SK-N-SH (cell line): ENCODE measurements around the gene PPM1B. TPM values are rescaled to one million over a fixed set of nuclear protein-coding genes. Genes with fewer than 3 reads are reported as not detected.
A peak's percentile ranks its signal among the peaks of the same experiment; 100 is the strongest.

Experiments
- CTCF ChIA-PET: fragments of 300-600, 350-600 bp; formaldehyde crosslinking; extraction: SDS; loops from one replicate; lab custom pipeline; 2021; lab: Yijun Ruan, JAX
- POLR2A ChIA-PET: fragments of 350-600 bp; sonication (Branson Sonifier 250); formaldehyde crosslinking; extraction: SDS; loops from one replicate; lab custom pipeline; 2020; ENCODE audit warnings: antibody characterized with exemption, inconsistent platforms; lab: Yijun Ruan, JAX
- DNase-seq: peaks from one replicate; pipeline ENCODE4 v3.0.0; 2012
- H2AFZ ChIP-seq: fragments of 200-600 bp; sonication (generic); 2 replicates; pipeline ENCODE4 v1.8.1; 2016; ENCODE audit warnings: antibody characterized with exemption, mild to moderate bottlenecking, low read depth
- H3F3A ChIP-seq: fragments of 200-600 bp; sonication (generic); replicated peaks from 2 replicates; pipeline ENCODE3; 2016; ENCODE audit warnings: antibody characterized with exemption, mild to moderate bottlenecking; ENCODE audit not compliant: insufficient read depth
- H3K27ac ChIP-seq, 2 experiments: fragments of 200-500 bp in 1 of 2; fragments of 200-600 bp in 1 of 2; sonication (Bioruptor generic) in 1 of 2; sonication (generic), shearing (Covaris generic) in 1 of 2; 2 replicates each; pipeline versions ENCODE4 v1.5.1 to v1.6.1; 2014 to 2016; ENCODE audit warnings: low read depth in 2 of 2, inconsistent platforms in 1 of 2, low read length in 1 of 2, mild to moderate bottlenecking in 1 of 2, mixed read lengths in 1 of 2
- H3K27me3 ChIP-seq: fragments of 200-600 bp; sonication (generic), shearing (Covaris generic); 2 replicates; pipeline ENCODE4 v1.6.1; 2016; ENCODE audit warnings: mixed run types; ENCODE audit not compliant: insufficient read depth
- H3K36me3 ChIP-seq, 2 experiments: fragments of 200-500 bp in 1 of 2; fragments of 200-600 bp in 1 of 2; sonication (Bioruptor generic) in 1 of 2; sonication (generic) in 1 of 2; replicated peaks in 1 of 2; 2 replicates each; pipeline versions ENCODE3 to v1.5.1; 2014 to 2016; ENCODE audit warnings: low read length in 1 of 2, mild to moderate bottlenecking in 1 of 2; ENCODE audit not compliant: insufficient read depth in 2 of 2, control insufficient read depth in 1 of 2
- H3K4me1 ChIP-seq, 2 experiments: fragments of 200-500 bp in 1 of 2; fragments of 200-600 bp in 1 of 2; sonication (Bioruptor generic) in 1 of 2; sonication (generic), shearing (Covaris generic) in 1 of 2; 2 replicates each; pipeline versions ENCODE4 v1.5.1 to v1.6.1; 2014 to 2016; ENCODE audit warnings: low read depth in 1 of 2, low read length in 1 of 2, mixed run types in 1 of 2; ENCODE audit not compliant: insufficient read depth in 2 of 2, control insufficient read depth in 1 of 2
- H3K4me2 ChIP-seq: fragments of 200-600 bp; sonication (generic), shearing (Covaris generic); 2 replicates; pipeline ENCODE4 v1.6.1; 2017; ENCODE audit warnings: mixed run types
- H3K4me3 ChIP-seq, 2 experiments: fragments of 200-500 bp in 1 of 2; fragments of 200-600 bp in 1 of 2; sonication (Bioruptor generic) in 1 of 2; sonication (generic), shearing (Covaris generic) in 1 of 2; 2 replicates each; pipeline versions ENCODE4 v1.5.1 to v1.8.1; 2014 to 2016; ENCODE audit warnings: low read depth in 2 of 2, inconsistent platforms in 1 of 2, low read length in 1 of 2, mild to moderate bottlenecking in 1 of 2, mixed read lengths in 1 of 2, moderate library complexity in 1 of 2
- H3K79me2 ChIP-seq: fragments of 200-600 bp; sonication (generic); 2 replicates; pipeline ENCODE4 v1.8.1; 2017; ENCODE audit warnings: mild to moderate bottlenecking; ENCODE audit not compliant: insufficient read depth
- H3K9ac ChIP-seq: fragments of 200-600 bp; sonication (generic); 2 replicates; pipeline ENCODE4 v1.6.1; 2017; ENCODE audit warnings: mixed run types
- H3K9me2 ChIP-seq: fragments of 200-600 bp; sonication (generic); 2 replicates; pipeline ENCODE4 v1.6.1; 2017; ENCODE audit warnings: mixed run types
- H3K9me3 ChIP-seq: fragments of 200-600 bp; sonication (generic); 2 replicates; pipeline ENCODE4 v1.6.1; 2017; ENCODE audit warnings: mixed run types, mild to moderate bottlenecking, moderate library complexity
- H4K20me1 ChIP-seq: fragments of 200-600 bp; sonication (generic); 2 replicates; pipeline ENCODE4 v1.6.1; 2017; ENCODE audit warnings: mild to moderate bottlenecking, mixed run types; ENCODE audit not compliant: insufficient read depth
- CHD2 ChIP-seq: fragments of 150-350 bp; IDR thresholded peaks from 2 replicates; pipeline ENCODE4 v1.6.1; 2018; ENCODE audit warnings: low read length; ENCODE audit not compliant: partially characterized antibody
- FOXJ3 ChIP-seq: sonication (generic); formaldehyde crosslinking; IDR thresholded peaks from 2 replicates; pipeline ENCODE4 v1.5.1; 2020; ENCODE audit warnings: mild to moderate bottlenecking, missing genetic modification reagents
- GABPA ChIP-seq: IDR thresholded peaks from 2 replicates; pipeline ENCODE4 v1.4.0; 2012; ENCODE audit warnings: low read depth, mild to moderate bottlenecking
- IRF3 ChIP-seq: fragments of 150-350 bp; IDR thresholded peaks from 2 replicates; pipeline ENCODE4 v1.6.1; 2016; ENCODE audit warnings: mild to moderate bottlenecking, low read depth, low read length
- MXI1 ChIP-seq: IDR thresholded peaks from 2 replicates; pipeline ENCODE4 v1.6.1; 2012; ENCODE audit warnings: mild to moderate bottlenecking, low read depth, low read length, improper control_type of control experiment
- NFIC ChIP-seq: IDR thresholded peaks from 2 replicates; pipeline ENCODE4 v1.4.0; 2012; ENCODE audit warnings: borderline replicate concordance
- POLR2AphosphoS5 ChIP-seq: IDR thresholded peaks from 2 replicates; pipeline ENCODE4 v1.6.1; 2012; ENCODE audit warnings: low read depth, low read length
- RFX5 ChIP-seq: IDR thresholded peaks from 2 replicates; pipeline ENCODE4 v1.6.1; 2012; ENCODE audit warnings: mild to moderate bottlenecking, improper control_type of control experiment, low read length
- WGBS: methylation state at CpG from one replicate; pipeline ENCODE4 v1.1.6; 2017; ENCODE audit warnings: low lambda C conversion rate; 5-methylcytosine and 5-hydroxymethylcytosine counted together
- polyA plus RNA-seq, 3 experiments: library from polyadenylated mRNA; depleted of rRNA; stranded (reverse); fragments of >200 nt; gene quantifications; 2 replicates each; pipeline ENCODE4 v1.2.3, GENCODE V29; 2012
- TF ChIP-seq, protein P1 (sequence below): IDR thresholded peaks from 2 replicates; pipeline ENCODE4; 2012

PPM1B gene
- polyA plus RNA-seq, 1 of the 3 experiments (the other 2 are of a cell fraction) = 16.2 TPM

DNA sequence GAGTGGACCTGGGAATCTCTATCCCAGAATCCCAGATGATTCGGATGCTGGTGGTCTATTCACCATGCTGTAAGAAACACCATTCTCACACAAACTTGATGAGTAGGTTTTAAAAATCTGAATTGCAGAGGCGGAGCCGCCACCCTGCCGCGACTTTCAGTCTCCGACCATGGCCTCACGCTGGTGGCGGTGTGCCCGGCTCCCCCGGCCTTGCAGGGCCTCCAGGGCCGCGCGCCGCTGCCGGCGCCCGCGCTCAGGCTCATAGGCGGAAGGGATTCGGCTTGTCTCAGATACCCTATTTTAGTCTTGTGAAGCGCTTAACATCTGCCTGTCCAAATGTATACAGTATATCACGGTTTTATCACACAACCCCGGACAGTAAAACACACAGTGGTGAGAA lies 2.6 kb upstream of the PPM1B start:
- peaks cover 16% of the 10 kb centered on the region for H4K20me1 ChIP-seq
- 96% methylated on average over 23 of the region's 23 CpGs for WGBS
- no peak overlapping the region for H3K4me2 ChIP-seq
- peaks cover 4% of the 10 kb centered on the region for H3F3A ChIP-seq
- ChIA-PET CTCF (no interaction called here), POLR2A (no interaction called here)
- no peak overlapping the region for H3K9ac ChIP-seq
- no peaks in the 10 kb centered on the region for H3K27me3 ChIP-seq
- H3K4me1 ChIP-seq = peaks cover under 1 to 13% of the 10 kb centered on the region in 2 experiments; a peak in 3 of 4 replicates
- H3K4me3 ChIP-seq = no peak overlapping the region
- H3K36me3 ChIP-seq = no peaks in the 10 kb centered on the region
- H3K27ac ChIP-seq = no peak overlapping the region
- peaks cover 20% of the 10 kb centered on the region for H3K79me2 ChIP-seq
- no peaks in the 10 kb centered on the region for H3K9me2 ChIP-seq
- H2AFZ ChIP-seq = no peak overlapping the region
- TF ChIP-seq MXI1 (no peak), IRF3 (no peak), POLR2AphosphoS5 (no peak)
- TF ChIP-seq, protein P1, sequence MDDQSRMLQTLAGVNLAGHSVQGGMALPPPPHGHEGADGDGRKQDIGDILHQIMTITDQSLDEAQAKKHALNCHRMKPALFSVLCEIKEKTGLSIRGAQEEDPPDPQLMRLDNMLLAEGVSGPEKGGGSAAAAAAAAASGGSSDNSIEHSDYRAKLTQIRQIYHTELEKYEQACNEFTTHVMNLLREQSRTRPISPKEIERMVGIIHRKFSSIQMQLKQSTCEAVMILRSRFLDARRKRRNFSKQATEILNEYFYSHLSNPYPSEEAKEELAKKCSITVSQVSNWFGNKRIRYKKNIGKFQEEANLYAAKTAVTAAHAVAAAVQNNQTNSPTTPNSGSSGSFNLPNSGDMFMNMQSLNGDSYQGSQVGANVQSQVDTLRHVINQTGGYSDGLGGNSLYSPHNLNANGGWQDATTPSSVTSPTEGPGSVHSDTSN = no peak
- peak; percentile 27 for DNase-seq
- H3K9me3 ChIP-seq = no peaks in the 10 kb centered on the region

DNA sequence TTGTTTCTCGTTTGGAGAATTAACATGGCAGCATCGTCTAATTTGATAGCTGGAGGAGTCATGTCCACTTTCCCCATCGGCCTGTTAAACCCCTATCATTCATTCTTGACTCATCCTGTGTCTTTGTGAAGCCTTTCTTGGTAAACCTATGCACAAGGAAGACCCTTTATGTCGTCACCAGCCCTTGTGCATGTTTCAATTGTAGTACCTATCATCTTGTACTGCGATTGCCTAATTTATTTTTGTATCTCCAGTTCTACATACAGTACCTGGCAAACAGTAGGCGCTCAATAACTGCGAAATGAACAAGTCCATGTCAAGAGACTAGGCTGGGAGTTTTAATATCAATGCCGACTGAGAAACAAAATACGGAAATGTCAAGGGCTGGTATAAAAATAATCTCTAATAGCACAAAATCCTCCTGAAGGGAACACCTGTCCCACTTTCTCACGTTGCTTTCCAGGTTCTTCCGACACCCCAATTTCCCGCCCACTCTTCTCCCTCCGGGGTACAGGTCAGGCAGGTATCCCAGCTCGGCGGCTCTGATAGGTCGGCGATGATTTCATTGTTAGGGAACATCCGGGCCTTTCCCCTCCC lies 1.3 kb upstream of the PPM1B start:
- POLR2A ChIA-PET = interaction anchor here (0.5 to 1.4 kb wide), 7 partner anchors 12 to 395 kb away, joined by 3 to 6 read pairs (median 4); partner anchors contain the start of genes CAMKMT and PREPL
- H3K79me2 ChIP-seq = peaks cover 34% of the 10 kb centered on the region
- peaks cover 4 to 16% of the 10 kb centered on the region in 2 experiments for H3K4me1 ChIP-seq
- CTCF ChIA-PET = interaction anchor here (0.7 to 1.5 kb wide), 3 partner anchors 16 to 79 kb away, joined by 3 to 4 read pairs (median 4); no protein-coding TSS in a partner anchor
- H3K36me3 ChIP-seq = no peaks in the 10 kb centered on the region
- peaks cover 29% of the 10 kb centered on the region for H4K20me1 ChIP-seq
- peak overlapping the region; percentile 82; the same call in 1 of the 2 replicates for H3K9ac ChIP-seq
- 23% methylated on average over 18 of the region's 18 CpGs for WGBS
- no peaks in the 10 kb centered on the region for H3K9me3 ChIP-seq
- peak overlapping the region; percentile 58 for H3K4me2 ChIP-seq
- H3K9me2 ChIP-seq = no peaks in the 10 kb centered on the region
- H3K27me3 ChIP-seq = no peaks in the 10 kb centered on the region
- TF ChIP-seq RFX5 = no peak
- peak; percentile 90 for TF ChIP-seq GABPA
- TF ChIP-seq FOXJ3 = no peak
- peak; percentile 91 for TF ChIP-seq CHD2
- TF ChIP-seq NFIC = no peak
- H3F3A ChIP-seq = peaks cover 14% of the 10 kb centered on the region
- H3K4me3 ChIP-seq = peak overlapping the region; percentile 74 to 77
- peak overlapping the region; percentile 95 to 99 for H3K27ac ChIP-seq
- DNase-seq = peak; percentile 24
- peak overlapping the region; percentile 97 for H2AFZ ChIP-seq
